NCI-H2227 (cell line): ENCODE results near the gene KDM4C.
A peak's percentile ranks its signal among the peaks of the same experiment; 100 is the strongest.

Experiments used
- DNase-seq: peaks from one replicate; lab custom pipeline; 2025; ENCODE audit not compliant: unreplicated experiment; lab: John Stamatoyannopoulos, UW

KDM4C gene

GRCh38 chr9:7192266-7192665 lies 434.5 kb downstream of the KDM4C start:
- DNase-seq = no peak

GRCh38 chr9:7195526-7195925 lies 437.8 kb downstream of the KDM4C start:
- no peak for DNase-seq

GRCh38 chr9:7196467-7196866 lies 438.7 kb downstream of the KDM4C start:
- no peak for DNase-seq

- DNase-seq = no peak
These were observed 443.4 kb downstream of the KDM4C start for GRCh38 chr9:7201196-7201595.

- no peak for DNase-seq
These were observed 448.0 kb downstream of the KDM4C start for GRCh38 chr9:7205806-7206205.

- no peak for DNase-seq
These were observed 448.5 kb downstream of the KDM4C start for GRCh38 chr9:7206221-7206758.

GRCh38 chr9:7209016-7209715 lies 451.4 kb downstream of the KDM4C start:
- peak; percentile 31 for DNase-seq

GRCh38 chr9:7209990-7210389 lies 452.2 kb downstream of the KDM4C start:
- no peak for DNase-seq

GRCh38 chr9:7210854-7211637 lies 453.3 kb downstream of the KDM4C start:
- DNase-seq = no peak

GRCh38 chr9:7211657-7212056 lies 453.9 kb downstream of the KDM4C start:
- DNase-seq = no peak

- peak; percentile 47 for DNase-seq
These were observed 454.3 kb downstream of the KDM4C start for GRCh38 chr9:7212101-7212500.

- no peak for DNase-seq
These were observed 458.4 kb downstream of the KDM4C start for GRCh38 chr9:7216004-7216841.

GRCh38 chr9:7223981-7224380 lies 466.2 kb downstream of the KDM4C start:
- DNase-seq = no peak
